ENCODE data around the gene CD300LG. TPM values are rescaled to one million over a fixed set of nuclear protein-coding genes. Genes with fewer than 3 reads are reported as not detected.

Gene CD300LG
- total RNA-seq, 2 donors from 2014 or later, result 1.8 to 15.5 TPM

- no peak overlapping the region for H3K27ac ChIP-seq
- no peak overlapping the region for H3K4me3 ChIP-seq
- H3K27me3 ChIP-seq, result no peaks in the 10 kb centered on the region
- DNase-seq (no peak), ATAC-seq (no peak)
- 86 to 91% methylated on average over 5 of the region's 5 CpGs for WGBS, 2 donors
- H3K9me3 ChIP-seq, result no peaks in the 10 kb centered on the region
- intact Hi-C loops (cut with DNase I), result no loop called here
- H3K36me3 ChIP-seq (replicated peaks in 1 of 2; ENCODE audit: insufficient read depth in 1 of 2, low read depth in 2 of 2), result no peaks in the 10 kb centered on the region
- TF ChIP-seq CTCF (IDR thresholded peaks at IDR 0.05) (no peak), POLR2A (IDR thresholded peaks at IDR 0.05) (no peak)
- H3K4me1 ChIP-seq, result no peaks in the 10 kb centered on the region
These were observed 24.3 kb upstream of the CD300LG start for GRCh38 chr17:43822570-43823190.

GRCh38 chr17:43823350-43824084 lies 23.5 kb upstream of the CD300LG start:
- ATAC-seq, result peak; percentile 30

GRCh38 chr17:43825567-43825966 lies 21.4 kb upstream of the CD300LG start:
- H3K27me3 ChIP-seq, result no peaks in the 10 kb centered on the region
- no peak overlapping the region for H3K4me3 ChIP-seq
- intact Hi-C loops (cut with DNase I), result no loop called here
- no peaks in the 10 kb centered on the region for H3K9me3 ChIP-seq
- H3K36me3 ChIP-seq (replicated peaks in 1 of 2; ENCODE audit: insufficient read depth in 1 of 2, low read depth in 2 of 2), result no peaks in the 10 kb centered on the region
- DNase-seq (no peak), ATAC-seq (no peak)
- no peak overlapping the region for H3K27ac ChIP-seq
- 91 to 100% methylated on average over 1 to 12 of the region's 12 CpGs for WGBS, 2 donors
- no peaks in the 10 kb centered on the region for H3K4me1 ChIP-seq
- TF ChIP-seq CTCF (IDR thresholded peaks at IDR 0.05) (no peak), POLR2A (IDR thresholded peaks at IDR 0.05) (no peak)

More at GRCh38 chr17:43823350-43824084, 23.5 kb upstream of the CD300LG start:
- Histone ChIP-seq H3K27ac (peak overlapping the region in 1 of 4 donors; percentile 39), H3K4me1 (no peaks in the 10 kb centered on the region), H3K9me3 (no peaks in the 10 kb centered on the region), H3K27me3 (no peaks in the 10 kb centered on the region), H3K36me3 (replicated peaks in 1 of 2; ENCODE audit: insufficient read depth in 1 of 2, low read depth in 2 of 2) (no peaks in the 10 kb centered on the region), H3K4me3 (no peak overlapping the region)
- WGBS, 2 donors, result 70 to 74% methylated on average over 10 of the region's 10 CpGs
- DNase-seq, result peak in 1 of 4 donors; percentile 33
- TF ChIP-seq CTCF (IDR thresholded peaks at IDR 0.05) (no peak), POLR2A (IDR thresholded peaks at IDR 0.05) (no peak)
- intact Hi-C loops (cut with DNase I), result no loop called here

- WGBS, 2 donors, result 88 to 91% methylated on average over 6 to 7 of the region's 7 CpGs
- Histone ChIP-seq H3K9me3 (no peaks in the 10 kb centered on the region), H3K36me3 (replicated peaks in 1 of 2; ENCODE audit: insufficient read depth in 1 of 2, low read depth in 2 of 2) (no peaks in the 10 kb centered on the region), H3K4me3 (no peak overlapping the region), H3K27me3 (no peaks in the 10 kb centered on the region), H3K27ac (no peak overlapping the region), H3K4me1 (peaks cover 4% of the 10 kb centered on the region)
- ATAC-seq (no peak), DNase-seq (no peak)
- intact Hi-C loops (cut with DNase I), result no loop called here
- TF ChIP-seq CTCF (IDR thresholded peaks at IDR 0.05) (no peak), POLR2A (IDR thresholded peaks at IDR 0.05) (no peak)
These were observed 20.8 kb upstream of the CD300LG start for GRCh38 chr17:43826206-43826605.

Data from body of pancreas (tissue), 4 donors.